ENCODE results near the gene AGR2. TPM values are rescaled to one million over a fixed set of nuclear protein-coding genes. Genes with fewer than 3 reads are reported as not detected.

The AGR2 gene
- total and polyA plus RNA-seq, 10 of the 15 experiments (the other 5 are each of a cell fraction or from before 2014, with no cell fraction given): 0.67 TPM; not detected in 9

GRCh38 chr7:16754856-16755317, 49.9 kb downstream of the AGR2 start:
- H3K36me3 ChIP-seq (ENCODE audit: control insufficient read depth in 2 of 2, insufficient read depth in 2 of 2, low read length in 1 of 2): no peaks in the 10 kb centered on the region
- in situ Hi-C loops (cut with MboI): no loop called here
- H3K9ac ChIP-seq (ENCODE audit: control insufficient read depth, insufficient read depth, low read length): no peak overlapping the region
- ATAC-seq: no peak
- ChIA-PET CTCF (no interaction called here), POLR2A (no interaction called here), RAD21 (ENCODE audit: unreplicated experiment) (no interaction called here), SMC1A (ENCODE audit: uncharacterized antibody, unreplicated experiment) (interaction anchor here (1.3 kb wide), 1 partner anchor 9 kb away, joined by 3 read pairs; no protein-coding TSS in a partner anchor)
- H4K20me1 ChIP-seq (ENCODE audit: control insufficient read depth, insufficient read depth): no peaks in the 10 kb centered on the region
- 60% methylated on average over 6 of the region's 6 CpGs for WGBS (ENCODE audit: insufficient coverage, insufficient replicate concordance, low lambda C conversion rate, missing lambda C conversion rate)
- no peaks in the 10 kb centered on the region for H3K4me1 ChIP-seq (ENCODE audit: control insufficient read depth, insufficient read depth, low read length)
- no peak overlapping the region for H3K4me3 ChIP-seq
- H3K27me3 ChIP-seq (replicated peaks in 1 of 2; ENCODE audit: control insufficient read depth in 2 of 2, insufficient read depth in 2 of 2, low read length in 1 of 2): peaks cover 5 to 16% of the 10 kb centered on the region in 2 experiments
- FAIRE-seq: no peak
- no peaks in the 10 kb centered on the region for H3K79me2 ChIP-seq (ENCODE audit: control insufficient read depth, insufficient read depth, low read length)
- H3K4me2 ChIP-seq (ENCODE audit: control insufficient read depth, insufficient read depth): no peak overlapping the region
- no TSS peak for BruUV-seq (replicated peaks)
- intact Hi-C loops (cut with micrococcal nuclease; ENCODE audit: unreplicated experiment): no loop called here
- no peaks in the 10 kb centered on the region for H3K9me3 ChIP-seq (replicated peaks; ENCODE audit: control insufficient read depth, insufficient read depth, low read length)
- no peak overlapping the region for H2AFZ ChIP-seq (ENCODE audit: control insufficient read depth, low read depth, low read length)
- no peak for TF ChIP-seq RUNX3 (IDR thresholded peaks at IDR 0.05; ENCODE audit: low read length)
- no peak for TF ChIP-seq REST (IDR thresholded peaks at IDR 0.05; ENCODE audit: low read depth, low read length)
- TF ChIP-seq E2F8 (IDR thresholded peaks at IDR 0.05; ENCODE audit: low read depth, partially characterized antibody): no peak
- no peak for TF ChIP-seq SMC3 (IDR thresholded peaks at IDR 0.05; ENCODE audit: borderline replicate concordance, low read length)
- TF ChIP-seq ZNF622 (IDR thresholded peaks at IDR 0.05): no peak
- TF ChIP-seq SREBF1 (IDR thresholded peaks at IDR 0.05; ENCODE audit: low read length): no peak
- TF ChIP-seq MAX (IDR thresholded peaks at IDR 0.05; ENCODE audit: low read depth, low read length): no peak
- no peak for TF ChIP-seq IKZF2 (IDR thresholded peaks at IDR 0.05)
- no peak for TF ChIP-seq BHLHE40 (IDR thresholded peaks at IDR 0.05; ENCODE audit: borderline replicate concordance in 1 of 2, low read depth in 2 of 2, low read length in 1 of 2)
- no peak for TF ChIP-seq TBL1XR1 (IDR thresholded peaks at IDR 0.05; ENCODE audit: low read depth, low read length)
- no peak for TF ChIP-seq GABPA (IDR thresholded peaks at IDR 0.05; ENCODE audit: low read depth)
- TF ChIP-seq HCFC1 (IDR thresholded peaks at IDR 0.05; ENCODE audit: low read length): no peak
- TF ChIP-seq LARP7 (IDR thresholded peaks at IDR 0.05): no peak
- no peak for TF ChIP-seq JUND (IDR thresholded peaks at IDR 0.05; ENCODE audit: low read depth, low read length)
- TF ChIP-seq HDAC2 (IDR thresholded peaks at IDR 0.05): no peak
- no peak for TF ChIP-seq STAT1 (conservative IDR thresholded peaks at IDR 0.05)
- H3K27ac ChIP-seq (ENCODE audit: control insufficient read depth, insufficient read depth): no peak overlapping the region
- no peak for DNase-seq (ENCODE audit: low read depth, low spot score)

Measured in GM12878 (cell line).